GM12878 (cell line): ENCODE measurements around the gene DPYSL4. TPM values are rescaled to one million over a fixed set of nuclear protein-coding genes. Genes with fewer than 3 reads are reported as not detected.

ENCODE experiments used
- ATAC-seq: fragments of 200-7000 bp; cut with Tn5 transposase; 3 replicates; pipeline ENCODE4 v1.9.1; 2020; ENCODE audit warnings: mild to moderate bottlenecking, moderate library complexity
- BruUV-seq: library from RNA; stranded (reverse); fragments of 400-500 nt; replicated peaks from 2 replicates; lab custom pipeline; 2021; lab: Mats Ljungman, UMichigan
- CTCF ChIA-PET: fragments of 300-600 bp; sonication (Branson Sonifier 250); formaldehyde crosslinking; extraction: SDS; loops from one replicate; lab custom pipeline; 2021; ENCODE audit warnings: inconsistent platforms; lab: Yijun Ruan, JAX
- POLR2A ChIA-PET: fragments of 350-600 bp; formaldehyde crosslinking; extraction: SDS; loops from one replicate; lab custom pipeline; 2021; ENCODE audit warnings: inconsistent platforms; lab: Charles Lee
- RAD21 ChIA-PET: fragments of 300-600 bp; sonication (Branson Sonifier 250); formaldehyde crosslinking; loops from one replicate; lab custom pipeline; 2023; ENCODE audit warnings: antibody characterized with exemption; ENCODE audit not compliant: unreplicated experiment; lab: Charles Lee
- SMC1A ChIA-PET: fragments of 300-600 bp; sonication (Branson Sonifier 250); formaldehyde crosslinking; loops from one replicate; lab custom pipeline; 2023; ENCODE audit not compliant: unreplicated experiment, uncharacterized antibody; lab: Charles Lee
- DNase-seq: peaks from one replicate; pipeline ENCODE4 v3.0.0-alpha.2; 2011; ENCODE audit warnings: low read depth, low spot score
- FAIRE-seq: peaks from 3 replicates; lab custom pipeline; 2011; peaks lifted over from hg19 to GRCh38; lab: Jason Lieb, UNC
- H2AFZ ChIP-seq: 2 replicates; pipeline ENCODE4 v1.6.0; 2011; ENCODE audit warnings: low read depth, low read length, control low read depth; ENCODE audit not compliant: control insufficient read depth
- H3K27ac ChIP-seq: 2 replicates; pipeline ENCODE4 v1.5.1; 2011; ENCODE audit warnings: control low read depth; ENCODE audit not compliant: control insufficient read depth, insufficient read depth
- H3K27me3 ChIP-seq, 2 experiments: replicated peaks in 1 of 2; 2 replicates each; pipeline versions ENCODE4 v1.6.0 to v1.6.1; 2011; ENCODE audit warnings: low read length in 1 of 2; ENCODE audit not compliant: control insufficient read depth in 2 of 2, insufficient read depth in 2 of 2
- H3K36me3 ChIP-seq, 2 experiments: 2 replicates each; pipeline ENCODE4 v1.5.1; 2011; ENCODE audit warnings: low read length in 1 of 2; ENCODE audit not compliant: control insufficient read depth in 2 of 2, insufficient read depth in 2 of 2
- H3K4me1 ChIP-seq: 2 replicates; pipeline ENCODE4 v1.6.1; 2011; ENCODE audit warnings: mild to moderate bottlenecking, low read length, moderate library complexity, mixed read lengths; ENCODE audit not compliant: control insufficient read depth, insufficient read depth
- H3K4me2 ChIP-seq: 2 replicates; pipeline ENCODE4 v1.6.0; 2011; ENCODE audit warnings: control low read depth; ENCODE audit not compliant: control insufficient read depth, insufficient read depth
- H3K4me3 ChIP-seq: fragments of 200-600 bp; sonication (generic); 2 replicates; pipeline ENCODE4 v1.5.1; 2016
- H3K79me2 ChIP-seq: 2 replicates; pipeline ENCODE4 v1.6.0; 2011; ENCODE audit warnings: low read length; ENCODE audit not compliant: control insufficient read depth, insufficient read depth
- H3K9ac ChIP-seq: 2 replicates; pipeline ENCODE4 v1.8.0; 2011; ENCODE audit warnings: low read length, control low read depth, mixed read lengths; ENCODE audit not compliant: control insufficient read depth, insufficient read depth
- H3K9me3 ChIP-seq: replicated peaks from 3 replicates; pipeline ENCODE4 v1.5.1; 2011; ENCODE audit warnings: mild to moderate bottlenecking, low read length; ENCODE audit not compliant: control insufficient read depth, insufficient read depth
- H4K20me1 ChIP-seq: 2 replicates; pipeline ENCODE4 v1.6.0; 2011; ENCODE audit not compliant: control insufficient read depth, insufficient read depth
- CBX3 ChIP-seq: fragments of 200-600 bp; sonication (generic); IDR thresholded peaks from 2 replicates; pipeline ENCODE4 v1.6.1; 2016; ENCODE audit warnings: low read depth, borderline replicate concordance
- CREM ChIP-seq: IDR thresholded peaks from 2 replicates; pipeline ENCODE4 v1.6.1; 2014; ENCODE audit warnings: antibody characterized with exemption, low read depth
- CTCF ChIP-seq, 3 experiments: IDR thresholded peaks in 2 of 3; conservative IDR thresholded peaks in 1 of 3; 2 replicates each; pipeline ENCODE4 v1.5.1; 2011; ENCODE audit warnings: low read depth in 3 of 3, low read length in 3 of 3, mild to moderate bottlenecking in 3 of 3, control low read depth in 2 of 3, moderate library complexity in 2 of 3, inconsistent platforms in 1 of 3, mixed read lengths in 1 of 3; ENCODE audit not compliant: control insufficient read depth in 2 of 3, insufficient read depth in 1 of 3; ENCODE audit errors: extremely low read depth in 1 of 3
- IKZF2 ChIP-seq, 2 experiments: fragments of 450-650 bp; IDR thresholded peaks; 2 replicates each; pipeline ENCODE4 v1.6.1; 2017; ENCODE audit warnings: mild to moderate bottlenecking in 2 of 2, moderate library complexity in 2 of 2
- MAX ChIP-seq: IDR thresholded peaks from 2 replicates; pipeline ENCODE4 v1.6.1; 2012; ENCODE audit warnings: low read depth, low read length, improper control_type of control experiment
- SREBF2 ChIP-seq: IDR thresholded peaks from 2 replicates; pipeline ENCODE4 v1.6.1; 2012; ENCODE audit warnings: mild to moderate bottlenecking, low read length
- TCF7 ChIP-seq: IDR thresholded peaks from 2 replicates; pipeline ENCODE4 v1.6.1; 2014; ENCODE audit warnings: antibody characterized with exemption, borderline replicate concordance
- ZNF274 ChIP-seq: IDR thresholded peaks from one replicate; pipeline ENCODE4 v1.8.0; 2011; ENCODE audit not compliant: insufficient read length, insufficient read depth
- ZSCAN29 ChIP-seq: fragments of 450-650 bp; IDR thresholded peaks from 2 replicates; pipeline ENCODE4 v1.6.1; 2017; ENCODE audit warnings: mild to moderate bottlenecking, moderate library complexity
- WGBS: methylation state at CpG from one replicate; pipeline ENCODE4 v1.1.6; 2016; ENCODE audit warnings: low lambda C conversion rate; ENCODE audit not compliant: insufficient replicate concordance, insufficient coverage; ENCODE audit errors: missing lambda C conversion rate; 5-methylcytosine and 5-hydroxymethylcytosine counted together
- in situ Hi-C: fragments of 300-500 bp; cut with MboI; formaldehyde crosslinking; loops from 9 replicates; pipeline ENCODE4 v1.14.3; 2018; ENCODE audit warnings: mixed read lengths
- intact Hi-C: fragments of 100-400 bp; cut with micrococcal nuclease; formaldehyde crosslinking; loops from one replicate; pipeline ENCODE4 v1.14.2; 2022; ENCODE audit not compliant: unreplicated experiment
- polyA plus RNA-seq, 11 experiments: library from polyadenylated mRNA; depleted of rRNA in 4 of 11; unstranded in 6 of 11; stranded (reverse) in 5 of 11; fragments of >200 nt; fragmentation: Nextera tagmentation in 4 of 11; fragmentation: Illumina TruSeq in 1 of 11; extraction: Ambion mirVana in 4 of 11; extraction: Trizol in 1 of 11; gene quantifications; 1 replicate in 1 of 11; 2 replicates in 10 of 11; pipeline versions ENCODE4 v1.2.1 to v1.2.3, GENCODE V29; 2011 to 2016; ENCODE audit warnings: inconsistent platforms in 2 of 11, missing spikeins in 2 of 11, low read depth in 1 of 11
- total RNA-seq, 4 experiments: library from RNA; depleted of rRNA in 3 of 4; stranded (reverse); fragments of >200 nt in 3 of 4; fragmentation: Illumina TruSeq in 1 of 4; extraction: Trizol in 1 of 4; gene quantifications; 2 replicates each; pipeline versions ENCODE4 v1.2.1 to v1.2.3, GENCODE V29; 2013 to 2021
- TF ChIP-seq, protein P1 (sequence below): fragments of 450-650 bp; IDR thresholded peaks from 2 replicates; pipeline ENCODE4 v1.6.1; 2017; ENCODE audit warnings: borderline replicate concordance
- TF ChIP-seq, protein P2 (sequence below): fragments of 450-650 bp; formaldehyde crosslinking; IDR thresholded peaks from 2 replicates; pipeline ENCODE4 v1.4.0; 2022; ENCODE audit warnings: mild to moderate bottlenecking, moderate library complexity
- TF ChIP-seq, protein P3 (sequence below): fragments of 450-650 bp; IDR thresholded peaks from 2 replicates; pipeline ENCODE4 v1.6.1; 2017; ENCODE audit warnings: low read depth, mild to moderate bottlenecking, moderate library complexity

Gene DPYSL4
- total and polyA plus RNA-seq, 10 of the 15 experiments (the other 5 are each of a cell fraction or from before 2014, with no cell fraction given): 0.10 to 0.21 TPM; not detected in 8

GRCh38 chr10:132228616-132229015 is 41.9 kb downstream of the DPYSL4 start:
- CTCF ChIA-PET: no interaction called here
- ATAC-seq: no peak
- intact Hi-C loops: no loop called here
- TF ChIP-seq, protein P1, sequence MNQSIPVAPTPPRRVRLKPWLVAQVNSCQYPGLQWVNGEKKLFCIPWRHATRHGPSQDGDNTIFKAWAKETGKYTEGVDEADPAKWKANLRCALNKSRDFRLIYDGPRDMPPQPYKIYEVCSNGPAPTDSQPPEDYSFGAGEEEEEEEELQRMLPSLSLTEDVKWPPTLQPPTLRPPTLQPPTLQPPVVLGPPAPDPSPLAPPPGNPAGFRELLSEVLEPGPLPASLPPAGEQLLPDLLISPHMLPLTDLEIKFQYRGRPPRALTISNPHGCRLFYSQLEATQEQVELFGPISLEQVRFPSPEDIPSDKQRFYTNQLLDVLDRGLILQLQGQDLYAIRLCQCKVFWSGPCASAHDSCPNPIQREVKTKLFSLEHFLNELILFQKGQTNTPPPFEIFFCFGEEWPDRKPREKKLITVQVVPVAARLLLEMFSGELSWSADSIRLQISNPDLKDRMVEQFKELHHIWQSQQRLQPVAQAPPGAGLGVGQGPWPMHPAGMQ: no peak
- TF ChIP-seq, protein P2, sequence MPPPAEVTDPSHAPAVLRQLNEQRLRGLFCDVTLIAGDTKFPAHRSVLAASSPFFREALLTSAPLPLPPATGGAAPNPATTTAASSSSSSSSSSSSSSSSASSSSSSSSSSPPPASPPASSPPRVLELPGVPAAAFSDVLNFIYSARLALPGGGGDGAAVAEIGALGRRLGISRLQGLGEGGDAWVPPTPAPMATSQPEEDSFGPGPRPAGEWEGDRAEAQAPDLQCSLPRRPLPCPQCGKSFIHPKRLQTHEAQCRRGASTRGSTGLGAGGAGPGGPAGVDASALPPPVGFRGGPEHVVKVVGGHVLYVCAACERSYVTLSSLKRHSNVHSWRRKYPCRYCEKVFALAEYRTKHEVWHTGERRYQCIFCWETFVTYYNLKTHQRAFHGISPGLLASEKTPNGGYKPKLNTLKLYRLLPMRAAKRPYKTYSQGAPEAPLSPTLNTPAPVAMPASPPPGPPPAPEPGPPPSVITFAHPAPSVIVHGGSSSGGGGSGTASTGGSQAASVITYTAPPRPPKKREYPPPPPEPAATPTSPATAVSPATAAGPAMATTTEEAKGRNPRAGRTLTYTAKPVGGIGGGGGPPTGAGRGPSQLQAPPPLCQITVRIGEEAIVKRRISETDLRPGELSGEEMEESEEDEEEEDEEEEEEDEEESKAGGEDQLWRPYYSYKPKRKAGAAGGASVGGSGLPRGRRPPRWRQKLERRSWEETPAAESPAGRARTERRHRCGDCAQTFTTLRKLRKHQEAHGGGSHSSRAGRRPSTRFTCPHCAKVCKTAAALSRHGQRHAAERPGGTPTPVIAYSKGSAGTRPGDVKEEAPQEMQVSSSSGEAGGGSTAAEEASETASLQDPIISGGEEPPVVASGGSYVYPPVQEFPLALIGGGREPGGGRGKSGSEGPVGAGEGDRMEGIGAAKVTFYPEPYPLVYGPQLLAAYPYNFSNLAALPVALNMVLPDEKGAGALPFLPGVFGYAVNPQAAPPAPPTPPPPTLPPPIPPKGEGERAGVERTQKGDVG (CRISPR knock-in tag): no peak
- TF ChIP-seq IKZF2 (IDR thresholded peaks at IDR 0.05): no peak
- TF ChIP-seq ZNF274: no peak
- TF ChIP-seq CTCF (IDR thresholded peaks at IDR 0.05 in 2 of 3, conservative IDR thresholded peaks at IDR 0.05 in 1 of 3; ENCODE audit: control insufficient read depth in 2 of 3, extremely low read depth in 1 of 3, insufficient read depth in 1 of 3, low read depth in 3 of 3, low read length in 3 of 3): no peak
- TF ChIP-seq, protein P3, sequence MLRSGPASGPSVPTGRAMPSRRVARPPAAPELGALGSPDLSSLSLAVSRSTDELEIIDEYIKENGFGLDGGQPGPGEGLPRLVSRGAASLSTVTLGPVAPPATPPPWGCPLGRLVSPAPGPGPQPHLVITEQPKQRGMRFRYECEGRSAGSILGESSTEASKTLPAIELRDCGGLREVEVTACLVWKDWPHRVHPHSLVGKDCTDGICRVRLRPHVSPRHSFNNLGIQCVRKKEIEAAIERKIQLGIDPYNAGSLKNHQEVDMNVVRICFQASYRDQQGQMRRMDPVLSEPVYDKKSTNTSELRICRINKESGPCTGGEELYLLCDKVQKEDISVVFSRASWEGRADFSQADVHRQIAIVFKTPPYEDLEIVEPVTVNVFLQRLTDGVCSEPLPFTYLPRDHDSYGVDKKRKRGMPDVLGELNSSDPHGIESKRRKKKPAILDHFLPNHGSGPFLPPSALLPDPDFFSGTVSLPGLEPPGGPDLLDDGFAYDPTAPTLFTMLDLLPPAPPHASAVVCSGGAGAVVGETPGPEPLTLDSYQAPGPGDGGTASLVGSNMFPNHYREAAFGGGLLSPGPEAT: no peak
- TF ChIP-seq SREBF2: no peak
- TF ChIP-seq CBX3: no peak
- no peak for TF ChIP-seq CREM
- no peak for TF ChIP-seq ZSCAN29
- TF ChIP-seq MAX: no peak
- TF ChIP-seq TCF7: no peak

More at GRCh38 chr10:132228616-132229015, 41.9 kb downstream of the DPYSL4 start:
- Histone ChIP-seq H3K4me1 (no peaks in the 10 kb centered on the region; the same call in 1 of the 2 replicates), H3K27ac (no peak overlapping the region), H3K9me3 (no peaks in the 10 kb centered on the region), H4K20me1 (no peaks in the 10 kb centered on the region), H3K4me3 (no peak overlapping the region), H3K27me3 (no peaks in the 10 kb centered on the region), H2AFZ (no peak overlapping the region), H3K9ac (no peak overlapping the region), H3K4me2 (no peak overlapping the region), H3K79me2 (no peaks in the 10 kb centered on the region), H3K36me3 (no peaks in the 10 kb centered on the region)
- in situ Hi-C loops: loop anchor here (10.0 kb wide), 1 partner anchor 406 kb away; no protein-coding TSS in a partner anchor
- RAD21 ChIA-PET: no interaction called here
- no TSS peak for BruUV-seq
- POLR2A ChIA-PET: no interaction called here
- no peak for DNase-seq
- WGBS: 51% methylated on average over 14 of the region's 14 CpGs
- no peak for FAIRE-seq
- SMC1A ChIA-PET: no interaction called here
